Measurements from ENCODE around the gene CTBP2. TPM values are rescaled to one million over a fixed set of nuclear protein-coding genes. Genes with fewer than 3 reads are reported as not detected.
A peak's percentile ranks its signal among the peaks of the same experiment; 100 is the strongest.

The CTBP2 gene
- total RNA-seq, 1 experiment from 2014 or later = 191 TPM

DNA sequence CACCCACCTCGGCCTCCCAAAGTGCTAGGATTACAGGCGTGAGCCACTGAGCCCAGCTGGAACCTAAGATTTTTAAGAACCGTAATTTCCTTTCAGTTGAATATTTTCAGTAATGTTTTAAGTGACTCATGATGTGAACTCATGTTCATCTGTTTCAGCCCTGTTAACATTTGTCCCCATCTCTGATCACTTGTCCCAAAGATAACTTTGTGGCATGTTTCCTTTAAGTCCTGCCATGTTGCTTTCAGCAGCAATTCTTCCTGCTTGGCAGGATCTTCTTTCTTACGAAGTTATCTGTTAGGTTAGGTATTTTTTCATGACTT lies 199.2 kb downstream of the CTBP2 start (continued):
- TF ChIP-seq, protein P1, sequence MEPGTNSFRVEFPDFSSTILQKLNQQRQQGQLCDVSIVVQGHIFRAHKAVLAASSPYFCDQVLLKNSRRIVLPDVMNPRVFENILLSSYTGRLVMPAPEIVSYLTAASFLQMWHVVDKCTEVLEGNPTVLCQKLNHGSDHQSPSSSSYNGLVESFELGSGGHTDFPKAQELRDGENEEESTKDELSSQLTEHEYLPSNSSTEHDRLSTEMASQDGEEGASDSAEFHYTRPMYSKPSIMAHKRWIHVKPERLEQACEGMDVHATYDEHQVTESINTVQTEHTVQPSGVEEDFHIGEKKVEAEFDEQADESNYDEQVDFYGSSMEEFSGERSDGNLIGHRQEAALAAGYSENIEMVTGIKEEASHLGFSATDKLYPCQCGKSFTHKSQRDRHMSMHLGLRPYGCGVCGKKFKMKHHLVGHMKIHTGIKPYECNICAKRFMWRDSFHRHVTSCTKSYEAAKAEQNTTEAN (CRISPR knock-in tag; IDR thresholded peaks at IDR 0.05) = no peak
- TF ChIP-seq NFATC4 (CRISPR knock-in tag; IDR thresholded peaks at IDR 0.05) = no peak
- no peak for TF ChIP-seq MXD4 (CRISPR knock-in tag; IDR thresholded peaks at IDR 0.05; ENCODE audit: borderline replicate concordance)

- ChIA-PET CTCF (interaction anchor here (1.2 kb wide), 1 partner anchor 33 kb away, joined by 6 read pairs; no protein-coding TSS in a partner anchor), POLR2A (no interaction called here)
- Mint-ChIP-seq H3K4me3 (no peak overlapping the region), H3K9me3 (no peaks in the 10 kb centered on the region), H3K4me1 (peaks cover 24% of the 10 kb centered on the region), H3K27me3 (ENCODE audit: low read depth) (no peaks in the 10 kb centered on the region), H3K36me3 (no peaks in the 10 kb centered on the region), H3K27ac (peak overlapping the region; percentile 5; the same call in 1 of the 2 replicates)
- ATAC-seq (peak; percentile 67), DNase-seq (ENCODE audit: low spot score) (no peak)
- TF ChIP-seq GRHL2 (CRISPR knock-in tag; IDR thresholded peaks at IDR 0.05; ENCODE audit: insufficient replicate concordance, severe bottlenecking) = no peak
- TF ChIP-seq NFE2L1 (CRISPR knock-in tag; IDR thresholded peaks at IDR 0.05) = no peak
- TF ChIP-seq, protein P2, sequence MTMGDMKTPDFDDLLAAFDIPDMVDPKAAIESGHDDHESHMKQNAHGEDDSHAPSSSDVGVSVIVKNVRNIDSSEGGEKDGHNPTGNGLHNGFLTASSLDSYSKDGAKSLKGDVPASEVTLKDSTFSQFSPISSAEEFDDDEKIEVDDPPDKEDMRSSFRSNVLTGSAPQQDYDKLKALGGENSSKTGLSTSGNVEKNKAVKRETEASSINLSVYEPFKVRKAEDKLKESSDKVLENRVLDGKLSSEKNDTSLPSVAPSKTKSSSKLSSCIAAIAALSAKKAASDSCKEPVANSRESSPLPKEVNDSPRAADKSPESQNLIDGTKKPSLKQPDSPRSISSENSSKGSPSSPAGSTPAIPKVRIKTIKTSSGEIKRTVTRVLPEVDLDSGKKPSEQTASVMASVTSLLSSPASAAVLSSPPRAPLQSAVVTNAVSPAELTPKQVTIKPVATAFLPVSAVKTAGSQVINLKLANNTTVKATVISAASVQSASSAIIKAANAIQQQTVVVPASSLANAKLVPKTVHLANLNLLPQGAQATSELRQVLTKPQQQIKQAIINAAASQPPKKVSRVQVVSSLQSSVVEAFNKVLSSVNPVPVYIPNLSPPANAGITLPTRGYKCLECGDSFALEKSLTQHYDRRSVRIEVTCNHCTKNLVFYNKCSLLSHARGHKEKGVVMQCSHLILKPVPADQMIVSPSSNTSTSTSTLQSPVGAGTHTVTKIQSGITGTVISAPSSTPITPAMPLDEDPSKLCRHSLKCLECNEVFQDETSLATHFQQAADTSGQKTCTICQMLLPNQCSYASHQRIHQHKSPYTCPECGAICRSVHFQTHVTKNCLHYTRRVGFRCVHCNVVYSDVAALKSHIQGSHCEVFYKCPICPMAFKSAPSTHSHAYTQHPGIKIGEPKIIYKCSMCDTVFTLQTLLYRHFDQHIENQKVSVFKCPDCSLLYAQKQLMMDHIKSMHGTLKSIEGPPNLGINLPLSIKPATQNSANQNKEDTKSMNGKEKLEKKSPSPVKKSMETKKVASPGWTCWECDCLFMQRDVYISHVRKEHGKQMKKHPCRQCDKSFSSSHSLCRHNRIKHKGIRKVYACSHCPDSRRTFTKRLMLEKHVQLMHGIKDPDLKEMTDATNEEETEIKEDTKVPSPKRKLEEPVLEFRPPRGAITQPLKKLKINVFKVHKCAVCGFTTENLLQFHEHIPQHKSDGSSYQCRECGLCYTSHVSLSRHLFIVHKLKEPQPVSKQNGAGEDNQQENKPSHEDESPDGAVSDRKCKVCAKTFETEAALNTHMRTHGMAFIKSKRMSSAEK (CRISPR knock-in tag; IDR thresholded peaks at IDR 0.05; ENCODE audit: borderline replicate concordance) = no peak
- no peak for TF ChIP-seq ZNF423 (CRISPR knock-in tag; IDR thresholded peaks at IDR 0.05)
- no peak for TF ChIP-seq USF1 (CRISPR knock-in tag; IDR thresholded peaks at IDR 0.05)
- no peak for TF ChIP-seq PREB (CRISPR knock-in tag; IDR thresholded peaks at IDR 0.05; ENCODE audit: borderline replicate concordance)
- TF ChIP-seq IRF2 (CRISPR knock-in tag; IDR thresholded peaks at IDR 0.05; ENCODE audit: borderline replicate concordance, low read depth) = no peak
- no peak for TF ChIP-seq ATF2 (CRISPR knock-in tag; IDR thresholded peaks at IDR 0.05; ENCODE audit: borderline replicate concordance, low read depth)
- no peak for TF ChIP-seq ZNF121 (CRISPR knock-in tag; IDR thresholded peaks at IDR 0.05)
- TF ChIP-seq ZNF138 (CRISPR knock-in tag; conservative IDR thresholded peaks at IDR 0.05) = no peak
- no peak for TF ChIP-seq SOX15 (CRISPR knock-in tag; IDR thresholded peaks at IDR 0.05)
- TF ChIP-seq, protein P3, sequence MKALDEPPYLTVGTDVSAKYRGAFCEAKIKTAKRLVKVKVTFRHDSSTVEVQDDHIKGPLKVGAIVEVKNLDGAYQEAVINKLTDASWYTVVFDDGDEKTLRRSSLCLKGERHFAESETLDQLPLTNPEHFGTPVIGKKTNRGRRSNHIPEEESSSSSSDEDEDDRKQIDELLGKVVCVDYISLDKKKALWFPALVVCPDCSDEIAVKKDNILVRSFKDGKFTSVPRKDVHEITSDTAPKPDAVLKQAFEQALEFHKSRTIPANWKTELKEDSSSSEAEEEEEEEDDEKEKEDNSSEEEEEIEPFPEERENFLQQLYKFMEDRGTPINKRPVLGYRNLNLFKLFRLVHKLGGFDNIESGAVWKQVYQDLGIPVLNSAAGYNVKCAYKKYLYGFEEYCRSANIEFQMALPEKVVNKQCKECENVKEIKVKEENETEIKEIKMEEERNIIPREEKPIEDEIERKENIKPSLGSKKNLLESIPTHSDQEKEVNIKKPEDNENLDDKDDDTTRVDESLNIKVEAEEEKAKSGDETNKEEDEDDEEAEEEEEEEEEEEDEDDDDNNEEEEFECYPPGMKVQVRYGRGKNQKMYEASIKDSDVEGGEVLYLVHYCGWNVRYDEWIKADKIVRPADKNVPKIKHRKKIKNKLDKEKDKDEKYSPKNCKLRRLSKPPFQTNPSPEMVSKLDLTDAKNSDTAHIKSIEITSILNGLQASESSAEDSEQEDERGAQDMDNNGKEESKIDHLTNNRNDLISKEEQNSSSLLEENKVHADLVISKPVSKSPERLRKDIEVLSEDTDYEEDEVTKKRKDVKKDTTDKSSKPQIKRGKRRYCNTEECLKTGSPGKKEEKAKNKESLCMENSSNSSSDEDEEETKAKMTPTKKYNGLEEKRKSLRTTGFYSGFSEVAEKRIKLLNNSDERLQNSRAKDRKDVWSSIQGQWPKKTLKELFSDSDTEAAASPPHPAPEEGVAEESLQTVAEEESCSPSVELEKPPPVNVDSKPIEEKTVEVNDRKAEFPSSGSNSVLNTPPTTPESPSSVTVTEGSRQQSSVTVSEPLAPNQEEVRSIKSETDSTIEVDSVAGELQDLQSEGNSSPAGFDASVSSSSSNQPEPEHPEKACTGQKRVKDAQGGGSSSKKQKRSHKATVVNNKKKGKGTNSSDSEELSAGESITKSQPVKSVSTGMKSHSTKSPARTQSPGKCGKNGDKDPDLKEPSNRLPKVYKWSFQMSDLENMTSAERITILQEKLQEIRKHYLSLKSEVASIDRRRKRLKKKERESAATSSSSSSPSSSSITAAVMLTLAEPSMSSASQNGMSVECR (CRISPR knock-in tag; IDR thresholded peaks at IDR 0.05; ENCODE audit: borderline replicate concordance) = no peak
- no peak for TF ChIP-seq CDX4 (CRISPR knock-in tag; IDR thresholded peaks at IDR 0.05; ENCODE audit: borderline replicate concordance)
These were observed 200.8 kb downstream of the CTBP2 start for GRCh38 chr10:124959564-124959963.

All from WTC11 (cell line).